Right cardiac atrium (tissue), 5 donors: ENCODE results near the gene ELOVL2. TPM values are rescaled to one million over a fixed set of nuclear protein-coding genes. Genes with fewer than 3 reads are reported as not detected.

Source experiments
- ATAC-seq, 2 donors: fragments of 200-7000 bp; cut with Tn5 transposase; one replicate each; pipeline versions ENCODE4 v1.8.0 to v1.9.1; 2020; ENCODE audit warnings: moderate library complexity in 2 of 2, mild to moderate bottlenecking in 1 of 2
- DNase-seq, 3 donors: peaks; one replicate each; pipeline ENCODE4 v3.0.0-alpha.2; 2020
- H3K27ac ChIP-seq: one replicate; pipeline ENCODE4 v1.5.1; 2013; ENCODE audit warnings: mild to moderate bottlenecking, low read length, control low read depth, moderate library complexity
- H3K27me3 ChIP-seq: one replicate; pipeline ENCODE4 v1.6.1; 2013; ENCODE audit not compliant: control insufficient read depth, insufficient read depth
- H3K4me1 ChIP-seq: one replicate; pipeline ENCODE4 v1.6.1; 2013; ENCODE audit warnings: low read length; ENCODE audit not compliant: control insufficient read depth, insufficient read depth
- H3K4me3 ChIP-seq: one replicate; pipeline ENCODE4 v1.5.1; 2013; ENCODE audit warnings: low read length, control low read depth
- H3K9me3 ChIP-seq: one replicate; pipeline ENCODE4 v1.6.1; 2013; ENCODE audit warnings: low read length; ENCODE audit not compliant: control insufficient read depth
- WGBS: extraction: QIAGEN DNeasy Blood & Tissue Kit; methylation state at CpG from one replicate; pipeline ENCODE4 v1.1.7; 2013; 5-methylcytosine and 5-hydroxymethylcytosine counted together
- intact Hi-C, 4 donors: fragments of 100-400 bp; cut with DNase I; formaldehyde crosslinking; loops; one replicate each; pipeline versions ENCODE4 v1.11.0 to v1.14.0; 2022 to 2023
- polyA plus RNA-seq: library from polyadenylated mRNA; stranded (reverse); fragments of 200-250 nt; gene quantifications from one replicate; pipeline ENCODE4 v1.2.3, GENCODE V29; 2013
- total RNA-seq, 4 donors: library from RNA; stranded (reverse); fragmentation: NEBNext Ultra II Directional; extraction: Animal tissue kit (Norgen Biotek cat#: 25700); gene quantifications; one replicate each; pipeline ENCODE4 v1.2.1, GENCODE V29; 2021
- donor health status: healthy with polysubstance abuse.
- donor health status: DM: no; HTN: yes; CAD: no.
- donor health status: DM: no; HTN: no; CAD: no.
- donor health status: DM: no; HTN: yes; CAD: no; lungs with severe emphysema.
- donor health status: DM: yes; HTN: yes; CAD: no.

ELOVL2 gene
- total and polyA plus RNA-seq, 5 donors = 0.61 to 1.4 (median 1.1) TPM

- DNase-seq (no peak), ATAC-seq (no peak)
- H3K27me3 ChIP-seq = no peaks in the 10 kb centered on the region
- H3K27ac ChIP-seq = no peak overlapping the region
- 69% methylated on average over 1 of the region's 1 CpG for WGBS
- no peaks in the 10 kb centered on the region for H3K4me1 ChIP-seq
- intact Hi-C loops = no loop called here
- H3K9me3 ChIP-seq = no peaks in the 10 kb centered on the region
- no peak overlapping the region for H3K4me3 ChIP-seq
These were observed 12.8 kb upstream of the ELOVL2 start for GRCh38 chr6:11056871-11057270.

- DNase-seq = no peak
- intact Hi-C loops = no loop called here
- no peak for ATAC-seq
- Histone ChIP-seq H3K4me3 (no peak overlapping the region), H3K9me3 (no peaks in the 10 kb centered on the region), H3K27me3 (no peaks in the 10 kb centered on the region), H3K27ac (no peak overlapping the region), H3K4me1 (no peaks in the 10 kb centered on the region)
- WGBS = 59% methylated on average over 4 of the region's 4 CpGs
These were observed 11.1 kb upstream of the ELOVL2 start for GRCh38 chr6:11055127-11055627.

- 88% methylated on average over 1 of the region's 1 CpG for WGBS
- ATAC-seq = no peak
- Histone ChIP-seq H3K4me1 (no peaks in the 10 kb centered on the region), H3K9me3 (no peaks in the 10 kb centered on the region), H3K27ac (no peak overlapping the region), H3K4me3 (no peak overlapping the region), H3K27me3 (no peaks in the 10 kb centered on the region)
- intact Hi-C loops = no loop called here
- no peak for DNase-seq
These were observed 10.6 kb upstream of the ELOVL2 start for GRCh38 chr6:11054722-11055121.

DNA sequence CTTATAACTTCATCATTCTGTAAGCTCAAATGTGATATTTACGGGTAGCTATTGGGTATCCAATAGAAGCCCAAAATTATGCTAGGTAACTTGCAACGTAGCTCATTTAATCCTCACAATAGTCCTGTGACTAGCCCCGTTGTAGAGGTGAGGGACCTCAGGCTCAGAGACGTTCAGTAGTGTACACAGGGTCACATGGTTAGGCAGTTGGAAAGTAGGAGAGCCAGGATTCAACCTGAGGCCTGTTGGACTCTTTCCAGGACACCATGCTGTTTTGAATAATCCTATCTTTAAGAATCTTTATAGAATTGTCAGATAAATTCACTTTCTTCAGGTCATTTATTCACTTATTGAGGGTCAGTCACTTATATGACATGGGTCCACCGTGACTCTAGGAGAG, 9.2 kb upstream of the ELOVL2 start:
- WGBS = 87% methylated on average over 5 of the region's 5 CpGs
- ATAC-seq = no peak
- H3K27me3 ChIP-seq = no peaks in the 10 kb centered on the region
- intact Hi-C loops = no loop called here
- no peak for DNase-seq
- no peak overlapping the region for H3K27ac ChIP-seq
- H3K9me3 ChIP-seq = no peaks in the 10 kb centered on the region
- H3K4me3 ChIP-seq = no peak overlapping the region
- H3K4me1 ChIP-seq = no peaks in the 10 kb centered on the region

DNA sequence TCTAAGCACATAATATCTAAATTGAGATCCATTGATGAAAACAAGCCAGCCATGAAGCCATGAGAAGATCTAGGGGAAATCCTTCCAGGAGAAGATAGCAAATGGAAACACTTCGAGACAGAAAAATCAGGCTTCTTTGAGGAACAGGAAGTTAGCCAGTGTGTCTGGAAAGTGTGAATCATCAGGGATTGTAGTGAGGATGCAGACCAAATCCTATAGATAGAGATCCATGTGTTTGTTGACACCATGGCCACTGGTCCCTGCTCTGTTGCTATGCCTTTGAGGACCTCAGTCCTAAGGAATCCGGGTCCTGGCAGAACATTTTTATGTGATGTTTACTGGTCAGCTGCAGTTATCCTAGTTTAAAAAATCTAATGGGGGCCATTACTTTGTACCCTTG, 6.6 kb upstream of the ELOVL2 start:
- Histone ChIP-seq H3K27ac (no peak overlapping the region), H3K4me3 (no peak overlapping the region), H3K4me1 (no peaks in the 10 kb centered on the region), H3K27me3 (no peaks in the 10 kb centered on the region), H3K9me3 (no peaks in the 10 kb centered on the region)
- no peak for ATAC-seq
- WGBS = 45% methylated on average over 2 of the region's 2 CpGs
- no peak for DNase-seq
- intact Hi-C loops = no loop called here

DNA sequence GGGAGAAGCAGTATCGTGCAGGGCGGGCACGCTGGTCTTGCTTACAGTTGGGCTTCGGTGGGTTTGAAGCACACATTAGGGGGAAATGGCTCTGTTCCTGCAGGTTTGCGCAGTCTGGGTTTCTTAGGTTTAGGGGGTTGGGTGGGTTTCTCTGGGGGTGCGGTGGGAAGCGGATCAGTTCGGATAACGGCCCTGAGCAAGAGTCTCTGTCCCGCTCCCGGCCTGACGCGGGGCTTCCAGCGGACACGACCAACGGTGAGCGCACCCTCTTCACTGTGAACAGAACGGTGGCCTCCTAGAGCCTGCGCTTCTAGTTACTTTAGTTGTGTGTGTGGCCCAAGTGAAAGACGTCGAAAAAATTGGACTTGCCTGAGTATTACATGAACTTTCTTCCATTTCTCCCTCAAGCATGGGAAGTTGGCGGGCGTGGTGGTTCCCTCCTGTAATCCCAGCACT, 635 bp upstream of the ELOVL2 start:
- peak overlapping the region; percentile 95 for H3K4me3 ChIP-seq
- intact Hi-C loops = no loop called here
- H3K27ac ChIP-seq = no peak overlapping the region
- no peaks in the 10 kb centered on the region for H3K27me3 ChIP-seq
- no peaks in the 10 kb centered on the region for H3K4me1 ChIP-seq
- DNase-seq (no peak), ATAC-seq (no peak)
- WGBS = 34% methylated on average over 23 of the region's 23 CpGs
- no peaks in the 10 kb centered on the region for H3K9me3 ChIP-seq

GRCh38 chr6:11043378-11043960, 636 bp downstream of the ELOVL2 start:
- WGBS = 2% methylated on average over 49 of the region's 49 CpGs
- H3K4me1 ChIP-seq = no peaks in the 10 kb centered on the region
- no peaks in the 10 kb centered on the region for H3K27me3 ChIP-seq
- DNase-seq = peak in 2 of 3 donors; percentile 45 to 46
- no peaks in the 10 kb centered on the region for H3K9me3 ChIP-seq
- ATAC-seq = peak; percentile 41 to 44
- intact Hi-C loops = no loop called here
- H3K4me3 ChIP-seq = peak overlapping the region; percentile 95
- H3K27ac ChIP-seq = no peak overlapping the region

GRCh38 chr6:11042750-11043377, 1.2 kb downstream of the ELOVL2 start:
- H3K27me3 ChIP-seq = no peaks in the 10 kb centered on the region
- DNase-seq (no peak), ATAC-seq (peak in 1 of 2 donors; percentile 18)
- peak overlapping the region; percentile 95 for H3K4me3 ChIP-seq
- intact Hi-C loops = no loop called here
- no peaks in the 10 kb centered on the region for H3K4me1 ChIP-seq
- H3K9me3 ChIP-seq = no peaks in the 10 kb centered on the region
- H3K27ac ChIP-seq = no peak overlapping the region
- WGBS = 34% methylated on average over 10 of the region's 10 CpGs

DNA sequence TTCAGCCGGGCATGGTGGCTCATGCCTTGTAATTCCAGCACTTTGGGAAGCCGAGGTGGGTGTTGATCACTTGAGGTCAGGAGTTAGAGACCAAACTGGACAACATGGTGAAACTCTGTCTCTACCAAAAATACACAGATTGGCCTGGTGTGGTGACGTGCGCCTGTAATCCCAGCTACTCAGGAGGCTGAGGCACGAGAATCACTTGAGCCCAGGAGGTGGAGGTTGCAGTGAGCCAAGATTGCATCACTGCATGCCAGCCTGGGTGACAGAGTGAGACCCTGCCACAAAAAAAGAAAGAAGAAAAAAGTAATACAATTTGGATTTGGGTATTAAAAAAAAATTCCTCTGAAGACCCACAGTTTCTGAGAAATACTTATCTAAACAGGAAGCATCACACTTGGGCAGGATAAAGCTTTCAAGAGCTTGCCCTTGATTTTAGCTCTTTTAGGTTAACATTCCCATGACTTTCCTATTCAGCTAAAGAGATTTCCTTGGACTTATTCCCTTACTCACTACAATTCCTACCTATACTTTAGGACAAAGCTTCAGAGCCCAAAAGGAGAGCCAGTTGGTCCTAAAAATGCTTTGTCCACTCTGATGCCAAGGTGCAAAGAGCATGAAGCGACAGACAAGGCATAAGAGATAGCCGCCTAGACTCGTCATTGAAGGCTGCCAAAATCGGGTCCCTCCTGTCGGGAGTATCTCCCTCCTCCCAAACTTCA, 1.9 kb downstream of the ELOVL2 start:
- Histone ChIP-seq H3K27ac (no peak overlapping the region), H3K9me3 (no peaks in the 10 kb centered on the region), H3K4me3 (no peak overlapping the region), H3K27me3 (no peaks in the 10 kb centered on the region), H3K4me1 (no peaks in the 10 kb centered on the region)
- intact Hi-C loops = no loop called here
- ATAC-seq (no peak), DNase-seq (no peak)
- 56% methylated on average over 10 of the region's 10 CpGs for WGBS

GRCh38 chr6:11040134-11040533, 4.0 kb downstream of the ELOVL2 start:
- H3K27me3 ChIP-seq = no peaks in the 10 kb centered on the region
- intact Hi-C loops = no loop called here
- ATAC-seq = no peak

GRCh38 chr6:11039040-11039439, 5.1 kb downstream of the ELOVL2 start:
- ATAC-seq = no peak
- DNase-seq = no peak
- intact Hi-C loops = no loop called here
- Histone ChIP-seq H3K27me3 (no peaks in the 10 kb centered on the region), H3K27ac (no peak overlapping the region), H3K4me3 (no peak overlapping the region), H3K4me1 (no peaks in the 10 kb centered on the region), H3K9me3 (no peaks in the 10 kb centered on the region)
- 62% methylated on average over 1 of the region's 1 CpG for WGBS

More at GRCh38 chr6:11040134-11040533, 4.0 kb downstream of the ELOVL2 start:
- 82% methylated on average over 3 of the region's 3 CpGs for WGBS
- Histone ChIP-seq H3K4me1 (no peaks in the 10 kb centered on the region), H3K27ac (no peak overlapping the region), H3K9me3 (no peaks in the 10 kb centered on the region), H3K4me3 (no peak overlapping the region)
- DNase-seq = no peak
